Lung (tissue), 12 donors: ENCODE measurements around the gene PTPRN2. TPM values are rescaled to one million over a fixed set of nuclear protein-coding genes. Genes with fewer than 3 reads are reported as not detected.
A peak's percentile ranks its signal among the peaks of the same experiment; 100 is the strongest.
"Not testable (repeated sequence)": the region's sequence is repeated elsewhere in the genome, so short reads cannot be mapped to it uniquely, and the experiment has no call there.

ENCODE experiments used
- ATAC-seq: fragments of 200-7000 bp; cut with Tn5 transposase; one replicate; pipeline ENCODE4 v1.9.1; 2020; ENCODE audit warnings: moderate number of reproducible peaks; ENCODE audit not compliant: insufficient read depth, low FRiP score
- DNase-seq, 3 donors: peaks; one replicate each; pipeline ENCODE4 v3.0.0-alpha.2; 2013 to 2017
- H3K27ac ChIP-seq, 2 donors: one replicate each; pipeline ENCODE4 v1.5.1; 2013; ENCODE audit warnings: mild to moderate bottlenecking in 2 of 2, moderate library complexity in 2 of 2, control low read depth in 1 of 2, inconsistent platforms in 1 of 2, low read depth in 1 of 2, low read length in 1 of 2
- H3K27me3 ChIP-seq, 3 donors: one replicate each; pipeline ENCODE4 v1.5.1; 2013; ENCODE audit warnings: low read length in 2 of 3; ENCODE audit not compliant: control insufficient read depth in 3 of 3, insufficient read depth in 3 of 3
- H3K36me3 ChIP-seq, 4 donors: one replicate each; pipeline ENCODE4 v1.5.1; 2013; ENCODE audit warnings: low read length in 4 of 4, mild to moderate bottlenecking in 1 of 4, moderate library complexity in 1 of 4; ENCODE audit not compliant: control insufficient read depth in 4 of 4, insufficient read depth in 4 of 4
- H3K4me1 ChIP-seq, 5 donors: one replicate each; pipeline ENCODE4 v1.5.1; 2013; ENCODE audit warnings: low read length in 5 of 5, mild to moderate bottlenecking in 2 of 5, moderate library complexity in 1 of 5; ENCODE audit not compliant: control insufficient read depth in 5 of 5, insufficient read depth in 5 of 5
- H3K4me3 ChIP-seq: one replicate; pipeline ENCODE4 v1.5.1; 2013; ENCODE audit warnings: mild to moderate bottlenecking, control low read depth, moderate library complexity
- H3K9ac ChIP-seq, 2 donors: one replicate each; pipeline ENCODE4 v1.5.1; 2013; ENCODE audit warnings: low read length in 2 of 2, control low read depth in 1 of 2; ENCODE audit not compliant: insufficient read depth in 1 of 2
- H3K9me3 ChIP-seq, 4 donors: one replicate each; pipeline ENCODE4 v1.5.1; 2013; ENCODE audit warnings: low read length in 3 of 4, mild to moderate bottlenecking in 1 of 4, moderate library complexity in 1 of 4; ENCODE audit not compliant: control insufficient read depth in 4 of 4, insufficient read depth in 3 of 4
- WGBS, 2 donors: extraction: QIAGEN DNeasy Blood & Tissue Kit; methylation state at CpG; one replicate each; pipeline ENCODE4 v1.1.7; 2013; 5-methylcytosine and 5-hydroxymethylcytosine counted together
- polyA plus RNA-seq, 2 donors: library from polyadenylated mRNA; stranded (reverse); fragments of 200-250 nt; gene quantifications; one replicate each; pipeline ENCODE4 v1.2.1, GENCODE V29; 2013
- total RNA-seq, 2 donors: library from RNA; depleted of rRNA in 1 of 2; stranded (reverse); fragments of >200 nt in 1 of 2; gene quantifications; one replicate each; pipeline ENCODE4 v1.2.1, GENCODE V29; 2014 to 2021
- TF ChIP-seq, protein P1 (sequence below): IDR thresholded peaks from 2 replicates; pipeline ENCODE4 v1.5.1; 2012; ENCODE audit warnings: mild to moderate bottlenecking; ENCODE audit errors: control extremely low read depth, extremely low read depth
- donor health status: control.
- donor health status: control.
- donor health status: Bipolar disorder and iron deficiency.
- donor health status: healthy.
- donor health status: DM: yes; HTN: yes; CAD: no.

The PTPRN2 gene
- total and polyA plus RNA-seq, 4 donors = 2.1 to 7.4 (median 4.4) TPM

DNA sequence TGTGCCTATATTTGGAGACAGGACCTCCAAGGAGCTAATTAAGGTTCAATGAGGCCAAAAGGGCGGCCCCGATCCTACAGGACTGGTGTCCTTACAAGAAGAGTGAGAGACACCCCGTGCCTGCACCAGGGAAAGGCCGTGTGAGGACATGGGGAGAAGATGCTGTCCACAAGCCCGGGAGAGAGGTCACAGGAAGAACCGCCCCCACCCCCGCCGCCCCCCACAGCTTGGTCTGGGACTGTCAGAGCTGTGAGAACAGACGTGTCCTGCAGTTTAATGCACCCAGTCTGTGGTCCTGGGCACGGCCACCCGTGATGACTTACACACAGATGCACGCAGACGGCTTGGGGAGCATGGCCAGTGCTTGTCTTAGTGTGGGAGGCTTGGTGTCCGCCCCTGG, 851.3 kb downstream of the PTPRN2 start:
- no peak for ATAC-seq
- Histone ChIP-seq H3K27me3 (peaks cover 0 to 3% (median 2%) of the 10 kb centered on the region in 3 donors), H3K27ac (no peak overlapping the region), H3K36me3 (no peaks in the 10 kb centered on the region), H3K4me1 (peaks cover 0 to 20% (median 0%) of the 10 kb centered on the region in 5 donors), H3K4me3 (no peak overlapping the region), H3K9ac (no peak overlapping the region), H3K9me3 (no peaks in the 10 kb centered on the region)
- TF ChIP-seq, protein P1, sequence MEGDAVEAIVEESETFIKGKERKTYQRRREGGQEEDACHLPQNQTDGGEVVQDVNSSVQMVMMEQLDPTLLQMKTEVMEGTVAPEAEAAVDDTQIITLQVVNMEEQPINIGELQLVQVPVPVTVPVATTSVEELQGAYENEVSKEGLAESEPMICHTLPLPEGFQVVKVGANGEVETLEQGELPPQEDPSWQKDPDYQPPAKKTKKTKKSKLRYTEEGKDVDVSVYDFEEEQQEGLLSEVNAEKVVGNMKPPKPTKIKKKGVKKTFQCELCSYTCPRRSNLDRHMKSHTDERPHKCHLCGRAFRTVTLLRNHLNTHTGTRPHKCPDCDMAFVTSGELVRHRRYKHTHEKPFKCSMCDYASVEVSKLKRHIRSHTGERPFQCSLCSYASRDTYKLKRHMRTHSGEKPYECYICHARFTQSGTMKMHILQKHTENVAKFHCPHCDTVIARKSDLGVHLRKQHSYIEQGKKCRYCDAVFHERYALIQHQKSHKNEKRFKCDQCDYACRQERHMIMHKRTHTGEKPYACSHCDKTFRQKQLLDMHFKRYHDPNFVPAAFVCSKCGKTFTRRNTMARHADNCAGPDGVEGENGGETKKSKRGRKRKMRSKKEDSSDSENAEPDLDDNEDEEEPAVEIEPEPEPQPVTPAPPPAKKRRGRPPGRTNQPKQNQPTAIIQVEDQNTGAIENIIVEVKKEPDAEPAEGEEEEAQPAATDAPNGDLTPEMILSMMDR = no peak
- no peak for DNase-seq
- WGBS, 2 donors = 87 to 91% methylated on average over 14 of the region's 14 CpGs

DNA sequence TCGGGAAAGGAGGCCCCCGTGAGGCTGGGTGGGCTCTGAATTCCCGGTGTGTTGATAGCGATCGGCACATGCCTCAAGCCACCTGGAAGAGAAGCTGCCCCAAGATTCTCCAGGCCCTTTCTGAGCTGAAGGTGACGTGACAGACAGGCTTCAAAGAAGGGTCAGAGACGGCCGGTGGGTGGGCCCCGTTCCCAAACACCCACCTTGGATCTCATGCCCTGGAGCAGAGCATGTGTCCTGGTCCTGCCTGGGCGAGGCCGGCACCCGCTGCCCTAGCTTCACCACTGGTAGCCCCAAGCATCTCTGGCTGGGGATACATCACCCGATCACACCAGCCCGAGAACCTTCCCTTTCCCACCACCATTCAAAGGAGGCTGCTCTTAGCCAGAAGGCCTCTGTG, 851.8 kb downstream of the PTPRN2 start:
- no peak overlapping the region for H3K27ac ChIP-seq
- whole genome bisulfite sequencing, 2 donors = 90 to 93% methylated on average over 14 of the region's 14 CpGs
- DNase-seq (no peak), ATAC-seq (no peak)
- no peak overlapping the region for H3K9ac ChIP-seq
- H3K36me3 ChIP-seq = no peaks in the 10 kb centered on the region
- TF ChIP-seq, protein P1 = no peak
- H3K9me3 ChIP-seq = no peaks in the 10 kb centered on the region
- peaks cover 0 to 2% (median 0%) of the 10 kb centered on the region in 3 donors for H3K27me3 ChIP-seq
- no peak overlapping the region for H3K4me3 ChIP-seq
- peaks cover 0 to 20% (median 0%) of the 10 kb centered on the region in 5 donors for H3K4me1 ChIP-seq

DNA sequence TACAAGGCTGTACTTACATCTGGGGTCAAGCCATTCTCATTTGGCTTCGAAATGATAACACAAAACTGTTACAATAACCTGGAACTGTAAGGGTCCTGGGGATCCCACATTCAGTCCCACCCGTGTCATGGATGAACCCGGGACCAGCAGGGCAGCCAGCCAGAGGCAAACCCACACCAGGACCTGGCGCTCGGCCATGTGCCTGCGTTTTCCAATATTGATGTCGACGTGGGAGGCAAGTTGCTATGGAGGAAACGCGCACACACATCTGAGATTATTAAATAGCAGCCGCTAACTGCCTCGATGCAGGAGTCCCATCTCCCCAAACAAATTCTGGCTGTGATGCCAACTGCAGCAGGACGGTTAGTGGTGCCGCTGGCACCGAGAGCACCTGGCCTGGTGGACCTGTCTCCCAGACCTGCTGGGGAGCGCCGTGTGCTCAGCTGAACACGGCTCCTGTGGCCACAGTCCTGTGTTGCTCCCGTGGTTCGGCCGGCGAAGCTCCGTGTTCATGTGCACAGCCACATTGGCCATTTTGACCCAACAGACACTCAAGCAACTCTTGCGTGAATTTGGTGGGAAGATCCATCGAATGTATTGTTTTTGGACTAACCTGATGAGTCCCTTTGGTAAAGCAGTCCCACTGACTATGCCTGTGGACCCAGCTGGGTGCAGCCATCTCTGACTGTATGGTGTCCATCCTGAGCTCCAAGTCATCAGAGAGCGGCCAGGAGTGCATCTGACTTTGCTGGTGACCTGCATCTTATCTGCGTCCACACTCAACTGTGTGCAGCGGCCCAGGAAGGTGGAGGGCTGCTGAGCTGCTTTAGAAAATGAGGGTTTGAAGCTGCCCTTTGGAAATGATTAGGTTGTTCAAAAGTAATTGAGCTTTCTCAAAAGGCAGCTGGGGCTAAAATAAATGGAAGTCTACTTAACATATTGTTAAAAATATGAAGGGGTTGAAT, 852.7 kb downstream of the PTPRN2 start:
- DNase-seq = peak in 1 of 3 donors; percentile 8
- H3K27me3 ChIP-seq = peaks cover 0 to 2% (median 0%) of the 10 kb centered on the region in 3 donors
- 85 to 90% methylated on average over 28 of the region's 28 CpGs for WGBS, 2 donors

DNA sequence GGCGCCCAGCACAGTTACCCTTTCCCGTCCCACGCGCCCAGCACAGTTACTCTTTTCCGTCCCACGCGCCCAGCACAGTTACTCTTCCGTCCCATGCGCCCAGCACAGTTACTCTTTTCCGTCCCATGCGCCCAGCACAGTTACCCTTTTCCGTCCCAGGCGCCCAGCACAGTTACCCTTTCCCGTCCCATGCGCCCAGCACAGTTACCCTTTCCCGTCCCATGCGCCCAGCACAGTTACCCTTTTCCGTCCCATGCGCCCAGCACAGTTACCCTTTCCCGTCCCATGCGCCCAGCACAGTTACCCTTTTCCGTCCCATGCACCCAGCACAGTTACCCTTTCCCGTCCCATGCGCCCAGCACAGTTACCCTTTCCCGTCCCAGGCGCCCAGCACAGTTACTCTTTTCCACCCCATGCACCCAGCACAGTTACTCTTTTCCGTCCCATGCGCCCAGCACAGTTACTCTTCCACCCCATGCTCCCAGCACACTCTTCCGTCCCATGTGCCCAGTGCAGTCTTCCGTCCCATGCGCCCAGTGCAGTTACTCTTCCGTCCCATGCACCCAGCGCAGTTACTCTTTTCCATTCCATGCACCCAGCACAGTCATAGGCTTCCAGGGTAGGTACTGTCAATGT, 853.7 kb downstream of the PTPRN2 start:
- not testable (repeated sequence) for H3K9me3 ChIP-seq, H3K27ac ChIP-seq, H3K27me3 ChIP-seq, H3K36me3 ChIP-seq, H3K4me3 ChIP-seq, ATAC-seq, H3K9ac ChIP-seq, DNase-seq
- WGBS, 2 donors = 82 to 96% methylated on average over 15 to 33 of the region's 33 CpGs
- H3K4me1 ChIP-seq = peaks cover 0 to 12% (median 0%) of the 10 kb centered on the region in 5 donors

More for the DNA sequence above, 852.7 kb downstream of the PTPRN2 start:
- TF ChIP-seq, protein P1 = no peak
- no peak for ATAC-seq
- Histone ChIP-seq H3K4me1 (peaks cover 0 to 17% (median 3%) of the 10 kb centered on the region in 5 donors), H3K9me3 (no peaks in the 10 kb centered on the region), H3K4me3 (no peak overlapping the region), H3K36me3 (no peaks in the 10 kb centered on the region), H3K27ac (no peak overlapping the region), H3K9ac (no peak overlapping the region)
